ENCODE results near the gene CCDC187. TPM values are rescaled to one million over a fixed set of nuclear protein-coding genes. Genes with fewer than 3 reads are reported as not detected.

CCDC187 gene
- total and polyA plus RNA-seq, 2 of the 8 experiments (the other 6 are each of a cell fraction or from before 2014, with no cell fraction given) = 0.02 TPM; not detected in 1

DNA sequence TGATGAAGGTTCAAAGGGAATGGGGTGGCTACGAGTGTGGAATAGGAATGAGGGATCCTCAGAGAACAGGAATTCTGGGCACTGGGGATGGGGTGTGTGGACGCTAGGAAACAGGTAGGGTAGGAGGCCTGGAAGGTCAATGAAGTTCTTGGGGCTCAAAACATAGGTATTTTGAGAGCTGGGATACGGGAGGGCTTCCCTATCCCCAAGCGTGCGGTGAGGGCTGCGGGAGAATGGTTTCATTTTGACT lies 59.0 kb downstream of the CCDC187 start (continued):
- TF ChIP-seq EP300 (IDR thresholded peaks at IDR 0.05; ENCODE audit: borderline replicate concordance in 1 of 2, low read depth in 2 of 2, low read length in 2 of 2) = no peak
- TF ChIP-seq FOSL1 (IDR thresholded peaks at IDR 0.05; ENCODE audit: insufficient read depth, low read depth, low read length) = no peak
- no peak for TF ChIP-seq SIRT6 (IDR thresholded peaks at IDR 0.05; ENCODE audit: low read length)
- TF ChIP-seq SRF (IDR thresholded peaks at IDR 0.05; ENCODE audit: low read depth, low read length) = no peak
- no peak for TF ChIP-seq RXRA (IDR thresholded peaks at IDR 0.05; ENCODE audit: insufficient read depth, low read depth, low read length)
- no peak for TF ChIP-seq RFX5 (IDR thresholded peaks at IDR 0.05; ENCODE audit: borderline replicate concordance, low read depth, low read length)
- TF ChIP-seq KDM5A (IDR thresholded peaks at IDR 0.05; ENCODE audit: low read length) = no peak
- TF ChIP-seq SP2 (IDR thresholded peaks at IDR 0.05; ENCODE audit: low read length) = no peak
